SK-N-SH (cell line): Measurements from ENCODE around the gene RC3H2. TPM values are rescaled to one million over a fixed set of nuclear protein-coding genes. Genes with fewer than 3 reads are reported as not detected.

Experiments
- CTCF ChIA-PET: fragments of 300-600, 350-600 bp; formaldehyde crosslinking; extraction: SDS; loops from one replicate; lab custom pipeline; 2021; lab: Yijun Ruan, JAX
- POLR2A ChIA-PET: fragments of 350-600 bp; sonication (Branson Sonifier 250); formaldehyde crosslinking; extraction: SDS; loops from one replicate; lab custom pipeline; 2020; ENCODE audit warnings: antibody characterized with exemption, inconsistent platforms; lab: Yijun Ruan, JAX
- DNase-seq: peaks from one replicate; pipeline ENCODE4 v3.0.0; 2012
- H2AFZ ChIP-seq: fragments of 200-600 bp; sonication (generic); 2 replicates; pipeline ENCODE4 v1.8.1; 2016; ENCODE audit warnings: antibody characterized with exemption, mild to moderate bottlenecking, low read depth
- H3F3A ChIP-seq: fragments of 200-600 bp; sonication (generic); replicated peaks from 2 replicates; pipeline ENCODE3; 2016; ENCODE audit warnings: antibody characterized with exemption, mild to moderate bottlenecking; ENCODE audit not compliant: insufficient read depth
- H3K27ac ChIP-seq, 2 experiments: fragments of 200-500 bp in 1 of 2; fragments of 200-600 bp in 1 of 2; sonication (Bioruptor generic) in 1 of 2; sonication (generic), shearing (Covaris generic) in 1 of 2; 2 replicates each; pipeline versions ENCODE4 v1.5.1 to v1.6.1; 2014 to 2016; ENCODE audit warnings: low read depth in 2 of 2, inconsistent platforms in 1 of 2, low read length in 1 of 2, mild to moderate bottlenecking in 1 of 2, mixed read lengths in 1 of 2
- H3K27me3 ChIP-seq: fragments of 200-600 bp; sonication (generic), shearing (Covaris generic); 2 replicates; pipeline ENCODE4 v1.6.1; 2016; ENCODE audit warnings: mixed run types; ENCODE audit not compliant: insufficient read depth
- H3K36me3 ChIP-seq, 2 experiments: fragments of 200-500 bp in 1 of 2; fragments of 200-600 bp in 1 of 2; sonication (Bioruptor generic) in 1 of 2; sonication (generic) in 1 of 2; replicated peaks in 1 of 2; 2 replicates each; pipeline versions ENCODE3 to v1.5.1; 2014 to 2016; ENCODE audit warnings: low read length in 1 of 2, mild to moderate bottlenecking in 1 of 2; ENCODE audit not compliant: insufficient read depth in 2 of 2, control insufficient read depth in 1 of 2
- H3K4me1 ChIP-seq, 2 experiments: fragments of 200-500 bp in 1 of 2; fragments of 200-600 bp in 1 of 2; sonication (Bioruptor generic) in 1 of 2; sonication (generic), shearing (Covaris generic) in 1 of 2; 2 replicates each; pipeline versions ENCODE4 v1.5.1 to v1.6.1; 2014 to 2016; ENCODE audit warnings: low read depth in 1 of 2, low read length in 1 of 2, mixed run types in 1 of 2; ENCODE audit not compliant: insufficient read depth in 2 of 2, control insufficient read depth in 1 of 2
- H3K4me2 ChIP-seq: fragments of 200-600 bp; sonication (generic), shearing (Covaris generic); 2 replicates; pipeline ENCODE4 v1.6.1; 2017; ENCODE audit warnings: mixed run types
- H3K4me3 ChIP-seq, 2 experiments: fragments of 200-500 bp in 1 of 2; fragments of 200-600 bp in 1 of 2; sonication (Bioruptor generic) in 1 of 2; sonication (generic), shearing (Covaris generic) in 1 of 2; 2 replicates each; pipeline versions ENCODE4 v1.5.1 to v1.8.1; 2014 to 2016; ENCODE audit warnings: low read depth in 2 of 2, inconsistent platforms in 1 of 2, low read length in 1 of 2, mild to moderate bottlenecking in 1 of 2, mixed read lengths in 1 of 2, moderate library complexity in 1 of 2
- H3K79me2 ChIP-seq: fragments of 200-600 bp; sonication (generic); 2 replicates; pipeline ENCODE4 v1.8.1; 2017; ENCODE audit warnings: mild to moderate bottlenecking; ENCODE audit not compliant: insufficient read depth
- H3K9ac ChIP-seq: fragments of 200-600 bp; sonication (generic); 2 replicates; pipeline ENCODE4 v1.6.1; 2017; ENCODE audit warnings: mixed run types
- H3K9me2 ChIP-seq: fragments of 200-600 bp; sonication (generic); 2 replicates; pipeline ENCODE4 v1.6.1; 2017; ENCODE audit warnings: mixed run types
- H3K9me3 ChIP-seq: fragments of 200-600 bp; sonication (generic); 2 replicates; pipeline ENCODE4 v1.6.1; 2017; ENCODE audit warnings: mixed run types, mild to moderate bottlenecking, moderate library complexity
- H4K20me1 ChIP-seq: fragments of 200-600 bp; sonication (generic); 2 replicates; pipeline ENCODE4 v1.6.1; 2017; ENCODE audit warnings: mild to moderate bottlenecking, mixed run types; ENCODE audit not compliant: insufficient read depth
- CHD2 ChIP-seq: fragments of 150-350 bp; IDR thresholded peaks from 2 replicates; pipeline ENCODE4 v1.6.1; 2018; ENCODE audit warnings: low read length; ENCODE audit not compliant: partially characterized antibody
- CTCF ChIP-seq: fragments of 200-600 bp; sonication (generic); IDR thresholded peaks from 2 replicates; pipeline ENCODE4 v1.6.1; 2017; ENCODE audit warnings: antibody characterized with exemption, mild to moderate bottlenecking, moderate library complexity
- ELF1 ChIP-seq: IDR thresholded peaks from 2 replicates; pipeline ENCODE4 v1.4.0; 2012
- FOSL2 ChIP-seq: IDR thresholded peaks from 2 replicates; pipeline ENCODE4 v1.4.0; 2012; ENCODE audit warnings: low read depth, mild to moderate bottlenecking, moderate library complexity, borderline replicate concordance
- FOXJ3 ChIP-seq: sonication (generic); formaldehyde crosslinking; IDR thresholded peaks from 2 replicates; pipeline ENCODE4 v1.5.1; 2020; ENCODE audit warnings: mild to moderate bottlenecking, missing genetic modification reagents
- FOXM1 ChIP-seq: IDR thresholded peaks from 2 replicates; pipeline ENCODE4 v1.4.0; 2012; ENCODE audit warnings: low read depth, mild to moderate bottlenecking
- GABPA ChIP-seq: IDR thresholded peaks from 2 replicates; pipeline ENCODE4 v1.4.0; 2012; ENCODE audit warnings: low read depth, mild to moderate bottlenecking
- JUND ChIP-seq: IDR thresholded peaks from 2 replicates; pipeline ENCODE4 v1.4.0; 2012
- NFIC ChIP-seq: IDR thresholded peaks from 2 replicates; pipeline ENCODE4 v1.4.0; 2012; ENCODE audit warnings: borderline replicate concordance
- NRF1 ChIP-seq: IDR thresholded peaks from 2 replicates; pipeline ENCODE4 v1.6.1; 2012; ENCODE audit warnings: low read depth, mild to moderate bottlenecking, low read length
- POLR2AphosphoS5 ChIP-seq: IDR thresholded peaks from 2 replicates; pipeline ENCODE4 v1.6.1; 2012; ENCODE audit warnings: low read depth, low read length
- RCOR1 ChIP-seq: fragments of 150-350 bp; IDR thresholded peaks from 2 replicates; pipeline ENCODE4 v1.6.1; 2017; ENCODE audit warnings: antibody characterized with exemption, low read length
- REST ChIP-seq: IDR thresholded peaks from 2 replicates; pipeline ENCODE4 v1.6.1; 2012; ENCODE audit warnings: mild to moderate bottlenecking, low read depth, low read length, moderate library complexity
- RFX5 ChIP-seq: IDR thresholded peaks from 2 replicates; pipeline ENCODE4 v1.6.1; 2012; ENCODE audit warnings: mild to moderate bottlenecking, improper control_type of control experiment, low read length
- RXRA ChIP-seq: IDR thresholded peaks from 2 replicates; pipeline ENCODE4 v1.4.0; 2012; ENCODE audit warnings: low read depth, mild to moderate bottlenecking, borderline replicate concordance
- SIN3A ChIP-seq: IDR thresholded peaks from 2 replicates; pipeline ENCODE4 v1.6.1; 2012; ENCODE audit warnings: low read depth, mild to moderate bottlenecking, low read length, moderate library complexity, borderline replicate concordance
- TAF1 ChIP-seq: IDR thresholded peaks from 2 replicates; pipeline ENCODE4 v1.6.1; 2012; ENCODE audit warnings: low read depth, mild to moderate bottlenecking, low read length, moderate library complexity, borderline replicate concordance
- TEAD4 ChIP-seq: IDR thresholded peaks from 2 replicates; pipeline ENCODE4 v1.4.0; 2012; ENCODE audit warnings: mild to moderate bottlenecking, borderline replicate concordance; ENCODE audit not compliant: insufficient read depth
- USF1 ChIP-seq: IDR thresholded peaks from 2 replicates; pipeline ENCODE4 v1.4.0; 2012; ENCODE audit warnings: low read depth, borderline replicate concordance
- YY1 ChIP-seq: IDR thresholded peaks from 2 replicates; pipeline ENCODE4 v1.4.0; 2012; ENCODE audit warnings: low read depth, mild to moderate bottlenecking
- ZBTB33 ChIP-seq: IDR thresholded peaks from 2 replicates; pipeline ENCODE4 v1.4.0; 2012; ENCODE audit warnings: low read depth, borderline replicate concordance
- WGBS: methylation state at CpG from one replicate; pipeline ENCODE4 v1.1.6; 2017; ENCODE audit warnings: low lambda C conversion rate; 5-methylcytosine and 5-hydroxymethylcytosine counted together
- polyA plus RNA-seq, 3 experiments: library from polyadenylated mRNA; depleted of rRNA; stranded (reverse); fragments of >200 nt; gene quantifications; 2 replicates each; pipeline ENCODE4 v1.2.3, GENCODE V29; 2012

The RC3H2 gene
- polyA plus RNA-seq, 1 of the 3 experiments (the other 2 are of a cell fraction) = 12.4 TPM

GRCh38 chr9:122948313-122948712 lies 43.2 kb upstream of the RC3H2 start:
- peaks cover 7% of the 10 kb centered on the region for H3F3A ChIP-seq
- H3K27ac ChIP-seq = peak overlapping the region in 1 of 2 experiments; percentile 19; a peak in 1 of 4 replicates
- peaks cover 0 to 25% of the 10 kb centered on the region in 2 experiments; a peak in 2 of 4 replicates for H3K4me1 ChIP-seq
- TF ChIP-seq CHD2 (no peak), USF1 (no peak), CTCF (no peak), TEAD4 (no peak), YY1 (no peak), TAF1 (no peak), SIN3A (no peak), ELF1 (no peak), ZBTB33 (no peak), JUND (no peak), GABPA (no peak)
- TF ChIP-seq, all 33 proteins: peak for 0
- Histone ChIP-seq H3K9me2 (no peaks in the 10 kb centered on the region), H3K9ac (no peak overlapping the region), H3K4me2 (peak overlapping the region; percentile 31; the same call in 1 of the 2 replicates), H4K20me1 (peaks cover 73% of the 10 kb centered on the region), H3K36me3 (peaks cover 0 to 14% of the 10 kb centered on the region in 2 experiments), H2AFZ (no peak overlapping the region), H3K27me3 (no peaks in the 10 kb centered on the region), H3K9me3 (no peaks in the 10 kb centered on the region), H3K79me2 (peaks cover 99% of the 10 kb centered on the region), H3K4me3 (no peak overlapping the region)
- WGBS = 97% methylated on average over 3 of the region's 3 CpGs
- ChIA-PET POLR2A (no interaction called here), CTCF (no interaction called here)
- DNase-seq = no peak

GRCh38 chr9:122946461-122947005 lies 41.4 kb upstream of the RC3H2 start:
- peaks cover 0 to 14% of the 10 kb centered on the region in 2 experiments for H3K36me3 ChIP-seq
- peaks cover 0 to 25% of the 10 kb centered on the region in 2 experiments; a peak in 2 of 4 replicates for H3K4me1 ChIP-seq
- ChIA-PET POLR2A (no interaction called here), CTCF (interaction anchor here (1.4 kb wide), 1 partner anchor 16 kb away, joined by 3 read pairs; no protein-coding TSS in a partner anchor)
- no peak overlapping the region for H2AFZ ChIP-seq
- no peaks in the 10 kb centered on the region for H3K9me2 ChIP-seq
- 100% methylated on average over 1 of the region's 1 CpG for WGBS
- H3K4me3 ChIP-seq = no peak overlapping the region
- H3K9me3 ChIP-seq = no peaks in the 10 kb centered on the region
- H3K9ac ChIP-seq = no peak overlapping the region
- H3K4me2 ChIP-seq = no peak overlapping the region
- peaks cover 84% of the 10 kb centered on the region for H4K20me1 ChIP-seq
- H3K27me3 ChIP-seq = no peaks in the 10 kb centered on the region
- DNase-seq = no peak
- H3K27ac ChIP-seq = no peak overlapping the region
- peaks cover 100% of the 10 kb centered on the region for H3K79me2 ChIP-seq
- H3F3A ChIP-seq = peaks cover 7% of the 10 kb centered on the region
- TF ChIP-seq FOXJ3 (no peak), ELF1 (no peak), REST (no peak), FOSL2 (no peak), FOXM1 (no peak), POLR2AphosphoS5 (no peak), NFIC (no peak), RCOR1 (no peak), SIN3A (no peak), RFX5 (no peak), NRF1 (no peak), RXRA (no peak), TAF1 (no peak)
